CD4-positive, alpha-beta memory T cell (primary cell): Measurements from ENCODE around the gene GPR156. TPM values are rescaled to one million over a fixed set of nuclear protein-coding genes. Genes with fewer than 3 reads are reported as not detected.
A peak's percentile ranks its signal among the peaks of the same experiment; 100 is the strongest.

Experiments used
- CTCF ChIA-PET: fragments of 350-600 bp; sonication (Branson Sonifier 250); formaldehyde crosslinking; loops from one replicate; lab custom pipeline; 2021; ENCODE audit warnings: inconsistent platforms; ENCODE audit not compliant: partially characterized antibody; lab: Charles Lee
- POLR2A ChIA-PET: fragments of 350-600 bp; sonication (Branson Sonifier 250); formaldehyde crosslinking; loops from one replicate; lab custom pipeline; 2021; ENCODE audit not compliant: partially characterized antibody; lab: Charles Lee
- DNase-seq, 5 donors: peaks; one replicate each; pipeline versions ENCODE4 v3.0.0 to v3.0.0-alpha.2; 2020 to 2022; ENCODE audit warnings: mixed read lengths in 1 of 5
- H3K27ac ChIP-seq: one replicate; pipeline ENCODE4 v1.7.0; 2013; ENCODE audit warnings: low read depth, low read length
- H3K27me3 ChIP-seq: 2 replicates; pipeline ENCODE4 v1.7.0; 2013; ENCODE audit warnings: mild to moderate bottlenecking, low read length, moderate library complexity; ENCODE audit not compliant: insufficient read depth
- H3K36me3 ChIP-seq: 2 replicates; pipeline ENCODE4 v1.7.0; 2013; ENCODE audit warnings: mild to moderate bottlenecking, low read length, moderate library complexity; ENCODE audit not compliant: insufficient read depth
- H3K4me1 ChIP-seq: 2 replicates; pipeline ENCODE4 v1.7.0; 2013; ENCODE audit warnings: mild to moderate bottlenecking, low read length, moderate library complexity; ENCODE audit not compliant: insufficient read depth
- H3K4me3 ChIP-seq, 2 donors: one replicate each; pipeline ENCODE4 v1.7.0; 2013; ENCODE audit warnings: low read length in 2 of 2, mild to moderate bottlenecking in 1 of 2
- H3K9me3 ChIP-seq, 2 donors: one replicate each; pipeline ENCODE4 v1.7.0; 2013; ENCODE audit warnings: low read length in 2 of 2, control low read depth in 1 of 2; ENCODE audit not compliant: control insufficient read depth in 1 of 2
- H3K27ac Mint-ChIP-seq, 7 donors: one replicate each; pipeline ENCODE4 v1.8.0; 2020 to 2021; ENCODE audit warnings: mixed read lengths in 7 of 7, mild to moderate bottlenecking in 6 of 7, inconsistent platforms in 3 of 7, moderate library complexity in 3 of 7
- H3K27me3 Mint-ChIP-seq, 2 donors: one replicate each; pipeline ENCODE4 v1.8.0; 2020 to 2021; ENCODE audit warnings: mixed read lengths in 2 of 2
- H3K36me3 Mint-ChIP-seq, 2 donors: one replicate each; pipeline ENCODE4 v1.8.0; 2020 to 2021; ENCODE audit warnings: mixed read lengths in 2 of 2, inconsistent platforms in 1 of 2, mild to moderate bottlenecking in 1 of 2
- H3K4me1 Mint-ChIP-seq, 4 donors: one replicate each; pipeline ENCODE4 v1.8.0; 2020 to 2021; ENCODE audit warnings: mixed read lengths in 4 of 4, mild to moderate bottlenecking in 1 of 4
- H3K4me3 Mint-ChIP-seq, 8 donors: one replicate each; pipeline ENCODE4 v1.8.0; 2020 to 2021; ENCODE audit warnings: mixed read lengths in 8 of 8, mild to moderate bottlenecking in 7 of 8, moderate library complexity in 6 of 8, inconsistent platforms in 3 of 8
- H3K9me3 Mint-ChIP-seq, 8 donors: one replicate each; pipeline ENCODE4 v1.8.0; 2020 to 2021; ENCODE audit warnings: mixed read lengths in 8 of 8, mild to moderate bottlenecking in 5 of 8, inconsistent platforms in 3 of 8, moderate library complexity in 1 of 8
- intact Hi-C: fragments of 100-400 bp; cut with micrococcal nuclease; formaldehyde crosslinking; loops from one replicate; pipeline ENCODE4 v1.15.1; 2023
- polyA plus RNA-seq, 2 donors: library from polyadenylated mRNA; unstranded; fragments of 300-500 nt; fragmentation: Illumina TruSeq; gene quantifications; one replicate each; pipeline ENCODE4 v1.2.3, GENCODE V29; 2021
- total RNA-seq, 2 experiments: library from RNA; stranded (reverse); gene quantifications; one replicate each; pipeline ENCODE4 v1.2.3, GENCODE V29; 2021

GPR156 gene
- total and polyA plus RNA-seq, 4 experiments from 2014 or later, result not detected

DNA sequence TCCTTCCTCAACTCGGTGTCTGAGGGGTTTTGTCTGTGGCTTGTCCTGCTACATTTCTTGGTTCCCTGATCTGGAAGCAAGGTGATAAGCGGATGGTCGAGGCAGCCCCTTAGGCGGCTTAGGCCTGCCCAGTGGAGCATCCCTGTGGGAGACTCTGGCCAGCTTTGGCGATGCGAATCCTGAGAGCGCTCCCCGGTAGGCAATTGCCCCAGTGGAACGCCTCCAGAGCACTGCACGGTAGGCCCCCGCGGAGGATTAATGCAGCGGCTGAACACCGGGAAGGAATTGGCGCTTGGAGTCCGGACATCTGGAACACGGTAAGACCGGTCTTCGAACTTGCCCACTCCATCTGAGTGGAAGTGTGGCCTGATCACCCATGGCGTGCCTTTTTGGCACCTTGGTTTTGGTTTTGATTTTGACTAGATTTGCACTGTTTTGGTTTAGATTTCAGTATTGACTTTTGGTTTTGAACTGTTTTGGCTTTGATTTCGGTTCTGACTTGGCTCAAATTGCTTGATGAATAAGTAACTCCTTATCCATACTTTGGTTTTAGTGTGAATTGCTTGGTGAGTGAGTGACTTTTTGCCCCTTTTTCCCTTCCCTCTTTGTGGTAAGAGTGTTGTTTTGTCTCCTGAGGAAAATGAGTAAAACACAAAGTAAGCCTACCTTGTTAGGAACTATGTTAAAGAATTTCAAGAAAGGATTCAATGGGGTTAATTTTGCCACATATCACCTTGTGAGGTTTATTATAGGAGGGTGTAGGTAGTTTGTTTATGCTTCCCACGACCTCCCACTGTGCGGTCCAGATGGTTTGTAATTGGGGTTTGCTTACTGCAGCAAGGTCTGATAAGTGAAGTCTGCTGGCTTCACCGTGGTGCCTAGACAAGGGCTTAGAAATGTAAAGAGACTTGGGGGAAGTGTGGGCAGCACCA lies 27.1 kb upstream of the GPR156 start:
- intact Hi-C loops, result no loop called here
- no peaks in the 10 kb centered on the region for H3K4me1 Mint-ChIP-seq
- no peaks in the 10 kb centered on the region for H3K36me3 ChIP-seq

DNA sequence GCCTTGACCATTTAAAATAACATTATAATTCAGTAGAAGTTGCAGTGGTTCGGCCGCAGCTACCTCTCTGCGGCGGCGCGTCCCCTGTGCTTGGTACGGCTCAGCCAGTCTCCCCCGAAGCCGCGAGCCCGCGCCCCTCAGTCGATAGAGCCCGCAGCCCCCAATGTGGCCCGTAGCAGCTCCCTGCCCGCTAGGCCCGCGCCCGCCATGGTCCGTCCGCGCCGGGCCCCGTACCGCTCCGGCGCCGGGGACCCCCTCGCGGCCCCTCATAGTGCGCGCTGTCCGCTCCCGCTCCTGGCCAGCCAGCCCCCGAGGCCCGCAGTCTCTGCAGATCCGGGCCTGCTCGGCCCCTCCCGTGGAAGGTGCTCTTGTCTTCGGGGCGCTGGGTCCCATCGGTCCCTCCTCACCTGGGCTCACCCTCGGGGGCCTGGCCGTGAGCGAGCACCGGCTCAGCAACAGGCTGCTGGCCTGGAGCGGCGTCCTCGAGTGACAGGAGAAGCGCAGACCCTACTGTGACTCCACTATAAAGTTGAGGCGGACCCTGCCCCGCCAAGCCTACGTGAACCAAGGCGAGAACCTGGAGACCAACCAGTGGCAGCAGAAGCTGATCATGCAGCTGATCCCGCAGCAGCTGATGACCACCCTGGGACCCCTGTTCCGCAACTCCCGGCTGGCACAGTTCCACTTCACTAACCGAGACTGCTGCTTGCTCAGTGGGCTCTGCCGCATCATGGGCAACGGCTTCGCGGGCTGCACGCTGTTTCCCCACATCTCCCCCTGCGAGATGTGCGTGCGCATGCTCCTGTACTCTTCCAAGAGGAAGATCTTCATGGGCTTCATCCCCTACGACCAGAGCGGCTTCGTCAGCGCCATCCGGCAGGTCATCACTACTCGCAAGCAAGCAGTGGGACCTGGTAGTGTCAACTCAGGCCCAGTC lies 21.8 kb upstream of the GPR156 start:
- Histone ChIP-seq H3K9me3 (no peaks in the 10 kb centered on the region), H3K36me3 (no peaks in the 10 kb centered on the region), H3K27ac (no peak overlapping the region), H3K4me3 (no peak overlapping the region), H3K4me1 (no peaks in the 10 kb centered on the region), H3K27me3 (no peaks in the 10 kb centered on the region)
- no peak for DNase-seq
- Mint-ChIP-seq H3K4me3 (no peak overlapping the region), H3K36me3 (no peaks in the 10 kb centered on the region), H3K27ac (peak overlapping the region in 1 of 7 donors; percentile 4), H3K27me3 (peaks cover 0 to 4% of the 10 kb centered on the region in 2 donors), H3K4me1 (no peaks in the 10 kb centered on the region), H3K9me3 (no peaks in the 10 kb centered on the region)
- intact Hi-C loops, result no loop called here
- POLR2A ChIA-PET, result no interaction called here
- CTCF ChIA-PET, result interaction anchor here (1.7 kb wide), 1 partner anchor 9 kb away, joined by 4 read pairs; no protein-coding TSS in a partner anchor

More for the DNA sequence above, 27.1 kb upstream of the GPR156 start:
- Mint-ChIP-seq H3K9me3 (peaks cover 2 to 20% (median 12%) of the 10 kb centered on the region in 8 donors), H3K27ac (no peak overlapping the region), H3K36me3 (peaks cover 17 to 43% of the 10 kb centered on the region in 2 donors), H3K27me3 (no peaks in the 10 kb centered on the region), H3K4me3 (no peak overlapping the region)
- Histone ChIP-seq H3K4me3 (no peak overlapping the region), H3K27ac (no peak overlapping the region), H3K4me1 (no peaks in the 10 kb centered on the region), H3K9me3 (no peaks in the 10 kb centered on the region), H3K27me3 (no peaks in the 10 kb centered on the region)
- ChIA-PET POLR2A (no interaction called here), CTCF (no interaction called here)
- DNase-seq, result no peak

DNA sequence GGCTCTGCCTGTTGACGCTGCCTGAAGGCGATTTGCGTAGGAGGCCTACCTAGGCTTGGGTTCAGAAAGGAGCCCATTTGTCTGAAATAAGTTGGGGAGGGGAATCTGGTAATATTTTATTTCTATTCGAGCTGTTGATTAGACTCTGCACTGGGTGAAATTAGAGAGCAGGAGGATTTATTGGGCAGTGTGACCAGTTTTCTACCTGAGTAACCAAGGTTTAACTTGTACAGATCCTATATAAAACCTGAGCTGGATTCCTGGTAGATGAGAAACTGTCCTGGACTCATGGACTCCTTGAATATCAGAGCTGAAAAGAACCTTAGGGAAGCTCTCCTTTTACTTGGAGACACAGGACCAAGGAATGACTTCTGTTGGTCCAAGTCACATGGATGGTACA lies 19.6 kb upstream of the GPR156 start:
- DNase-seq, result no peak
- Histone ChIP-seq H3K27ac (no peak overlapping the region), H3K4me1 (no peaks in the 10 kb centered on the region), H3K27me3 (no peaks in the 10 kb centered on the region), H3K4me3 (no peak overlapping the region), H3K9me3 (no peaks in the 10 kb centered on the region), H3K36me3 (no peaks in the 10 kb centered on the region)
- Mint-ChIP-seq H3K4me1 (no peaks in the 10 kb centered on the region), H3K9me3 (no peaks in the 10 kb centered on the region), H3K4me3 (no peak overlapping the region), H3K27ac (no peak overlapping the region), H3K36me3 (no peaks in the 10 kb centered on the region), H3K27me3 (peaks cover 0 to 4% of the 10 kb centered on the region in 2 donors)
- ChIA-PET POLR2A (no interaction called here), CTCF (no interaction called here)
- intact Hi-C loops, result no loop called here

DNA sequence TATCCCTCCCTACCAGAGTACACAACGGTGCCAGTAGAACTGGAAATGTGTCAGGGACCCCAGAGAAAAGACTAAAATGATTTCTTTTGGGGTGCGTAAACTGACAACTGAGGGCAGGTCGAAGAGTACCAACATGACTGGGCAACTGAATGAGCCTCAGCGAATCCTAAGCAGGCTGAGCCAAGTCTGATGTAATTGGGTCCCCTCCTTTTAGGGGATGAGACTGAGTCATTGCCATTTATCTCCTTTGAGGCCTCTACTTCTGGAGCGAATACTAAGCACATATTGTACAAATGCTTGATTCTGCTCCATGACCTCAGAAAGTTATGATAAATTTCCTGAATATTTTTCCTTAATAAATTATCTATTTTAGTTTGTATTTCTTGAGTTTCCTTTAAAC lies 17.3 kb upstream of the GPR156 start:
- no peak overlapping the region for H3K27ac ChIP-seq
- H3K27me3 ChIP-seq, result no peaks in the 10 kb centered on the region
- H3K4me1 ChIP-seq, result no peaks in the 10 kb centered on the region
- Mint-ChIP-seq H3K36me3 (no peaks in the 10 kb centered on the region), H3K4me1 (no peaks in the 10 kb centered on the region), H3K27me3 (peaks cover 0 to 4% of the 10 kb centered on the region in 2 donors), H3K4me3 (no peak overlapping the region), H3K27ac (no peak overlapping the region), H3K9me3 (no peaks in the 10 kb centered on the region)
- H3K36me3 ChIP-seq, result no peaks in the 10 kb centered on the region
- H3K9me3 ChIP-seq, result no peaks in the 10 kb centered on the region
- intact Hi-C loops, result no loop called here
- no peak overlapping the region for H3K4me3 ChIP-seq
- no peak for DNase-seq
- ChIA-PET POLR2A (no interaction called here), CTCF (no interaction called here)

DNA sequence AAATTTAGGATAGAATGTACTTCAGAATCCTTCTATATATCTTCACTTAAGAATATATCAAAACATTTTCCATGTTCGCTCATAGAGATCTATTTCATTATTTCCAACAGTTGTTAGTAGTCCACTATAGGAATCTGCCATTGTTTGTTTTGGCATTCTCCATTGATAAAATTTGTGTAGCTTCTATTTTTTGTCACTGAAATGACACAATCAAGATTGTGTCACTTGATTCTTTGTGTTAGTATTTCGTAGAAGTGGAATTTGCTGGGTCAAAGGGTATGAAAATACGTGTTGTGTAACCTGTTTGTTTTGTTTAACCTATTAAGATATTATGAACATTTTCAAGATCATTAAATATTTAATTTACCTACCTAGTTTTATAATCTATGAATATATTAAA lies 15.9 kb upstream of the GPR156 start:
- Histone ChIP-seq H3K36me3 (no peaks in the 10 kb centered on the region), H3K27me3 (no peaks in the 10 kb centered on the region), H3K9me3 (no peaks in the 10 kb centered on the region), H3K4me1 (no peaks in the 10 kb centered on the region), H3K4me3 (no peak overlapping the region), H3K27ac (no peak overlapping the region)
- no peak overlapping the region for H3K4me3 Mint-ChIP-seq
- intact Hi-C loops, result no loop called here
- H3K4me1 Mint-ChIP-seq, result no peaks in the 10 kb centered on the region
- H3K27me3 Mint-ChIP-seq, result peaks cover 0 to 4% of the 10 kb centered on the region in 2 donors
- H3K27ac Mint-ChIP-seq, result no peak overlapping the region
- CTCF ChIA-PET, result interaction anchor here (1.6 kb wide), 1 partner anchor 117 kb away, joined by 5 read pairs; no protein-coding TSS in a partner anchor
- H3K36me3 Mint-ChIP-seq, result no peaks in the 10 kb centered on the region
- DNase-seq, result no peak
- POLR2A ChIA-PET, result no interaction called here
- no peaks in the 10 kb centered on the region for H3K9me3 Mint-ChIP-seq

DNA sequence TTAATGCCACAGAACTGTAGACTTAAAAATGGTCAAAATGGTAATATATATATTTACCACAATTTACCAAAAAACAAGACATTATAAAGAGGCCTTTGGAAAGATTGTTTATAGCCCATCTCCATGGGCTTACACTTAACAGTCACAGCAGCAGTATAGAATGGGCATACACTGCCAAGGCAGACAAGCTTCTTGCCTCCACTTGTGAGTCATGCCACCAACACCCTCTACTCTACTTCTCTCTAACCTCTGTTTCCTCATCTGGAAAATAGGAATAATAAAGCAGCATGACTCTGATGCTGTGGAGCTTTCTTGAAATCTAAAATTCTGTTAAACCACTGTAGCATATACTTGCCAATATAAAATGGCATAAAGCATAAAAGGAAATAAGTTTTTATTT lies 14.4 kb upstream of the GPR156 start:
- Histone ChIP-seq H3K4me1 (no peaks in the 10 kb centered on the region), H3K4me3 (no peak overlapping the region), H3K36me3 (no peaks in the 10 kb centered on the region), H3K9me3 (no peaks in the 10 kb centered on the region), H3K27me3 (no peaks in the 10 kb centered on the region), H3K27ac (no peak overlapping the region)
- Mint-ChIP-seq H3K27me3 (peaks cover 0 to 2% of the 10 kb centered on the region in 2 donors), H3K4me1 (no peaks in the 10 kb centered on the region), H3K27ac (no peak overlapping the region), H3K4me3 (no peak overlapping the region), H3K9me3 (peaks cover 0 to 3% (median 0%) of the 10 kb centered on the region in 8 donors), H3K36me3 (peaks cover 0 to 1% of the 10 kb centered on the region in 2 donors)
- no peak for DNase-seq
- ChIA-PET POLR2A (no interaction called here), CTCF (no interaction called here)
- intact Hi-C loops, result no loop called here

DNA sequence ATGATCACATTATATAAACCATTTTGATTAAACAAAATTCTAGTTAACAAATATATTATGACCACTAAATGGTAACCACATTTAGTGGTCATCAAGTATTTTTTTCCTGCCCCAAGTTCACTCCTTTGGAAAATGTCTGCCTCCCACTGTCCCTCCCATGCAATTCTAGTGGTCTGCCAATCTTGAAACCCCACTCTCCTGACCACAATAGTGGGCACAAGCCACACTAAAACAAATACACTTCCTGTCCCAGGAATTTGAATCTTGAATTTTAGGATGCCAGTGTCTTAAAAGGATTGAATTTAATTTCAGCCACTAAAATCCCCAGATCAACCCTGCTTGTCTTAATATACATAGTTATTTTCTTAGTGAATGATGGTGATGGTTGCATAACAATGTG lies 14.0 kb upstream of the GPR156 start:
- POLR2A ChIA-PET, result no interaction called here
- H3K36me3 Mint-ChIP-seq, result peaks cover 0 to 1% of the 10 kb centered on the region in 2 donors
- CTCF ChIA-PET, result no interaction called here
- H3K36me3 ChIP-seq, result no peaks in the 10 kb centered on the region
- H3K27me3 Mint-ChIP-seq, result peaks cover under 1 to 5% of the 10 kb centered on the region in 2 donors
- H3K27me3 ChIP-seq, result no peaks in the 10 kb centered on the region
- no peaks in the 10 kb centered on the region for H3K9me3 ChIP-seq
- peaks cover 0 to 7% (median under 1%) of the 10 kb centered on the region in 8 donors for H3K9me3 Mint-ChIP-seq
- intact Hi-C loops, result no loop called here
- DNase-seq, result no peak
- H3K4me3 ChIP-seq, result no peak overlapping the region
- no peak overlapping the region for H3K27ac Mint-ChIP-seq
- no peak overlapping the region for H3K27ac ChIP-seq
- no peak overlapping the region for H3K4me3 Mint-ChIP-seq
- no peaks in the 10 kb centered on the region for H3K4me1 ChIP-seq
- no peaks in the 10 kb centered on the region for H3K4me1 Mint-ChIP-seq
